GM21390 (cell line): ENCODE data around the gene RBM5.
A peak's percentile ranks its signal among the peaks of the same experiment; 100 is the strongest.
"Not testable (repeated sequence)": the region's sequence is repeated elsewhere in the genome, so short reads cannot be mapped to it uniquely, and the experiment has no call there.

Experiments
- ATAC-seq: cut with Tn5 transposase; IDR thresholded peaks from one replicate; pipeline ENCODE4 v1.9.1; 2021; ENCODE audit not compliant: unreplicated experiment

RBM5 gene

DNA sequence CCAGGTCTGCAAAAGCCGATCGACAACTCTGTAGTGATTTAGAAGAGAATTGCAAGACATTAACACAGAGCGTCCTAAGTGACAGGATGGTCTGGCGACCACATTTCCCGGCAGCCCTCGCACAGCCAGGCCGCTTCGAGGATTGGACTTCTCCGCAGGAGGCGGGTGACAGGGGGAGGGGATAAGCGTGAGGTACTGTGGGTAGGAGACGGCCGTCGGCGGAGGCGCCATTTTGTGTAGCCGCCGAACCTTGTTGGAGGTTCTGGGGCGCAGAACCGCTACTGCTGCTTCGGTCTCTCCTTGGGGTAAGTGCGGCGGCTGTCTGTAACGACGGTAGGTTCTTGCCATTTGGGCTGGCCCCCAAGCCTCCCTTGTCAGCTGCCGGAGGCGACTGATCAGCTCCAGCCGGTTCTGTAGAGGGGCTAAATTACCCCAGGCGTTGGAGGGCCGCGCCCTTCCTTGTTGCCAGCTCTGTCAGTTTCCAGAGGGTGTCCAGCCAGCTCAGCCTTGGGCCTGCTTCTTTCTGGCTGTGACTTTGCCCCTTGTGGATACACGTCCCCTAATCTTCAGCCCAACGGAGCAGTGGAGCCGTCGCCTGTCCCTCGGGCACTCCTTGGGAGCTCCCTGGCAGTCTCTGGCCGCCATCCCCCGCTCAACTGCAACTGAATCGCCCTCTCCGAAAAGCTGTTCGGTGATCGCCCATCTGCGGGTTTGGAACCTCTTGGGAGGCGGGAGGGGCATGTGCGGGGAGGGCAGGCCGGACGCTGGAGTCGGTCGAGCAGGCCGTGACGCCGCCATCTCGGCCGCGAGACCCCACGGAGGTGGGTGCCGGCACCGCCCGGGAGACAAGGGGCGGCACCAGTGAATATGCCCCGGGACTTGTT, at the start of gene RBM5:
TSS of gene RBM5 (plus strand) at position 195 of the 884 bp plus-strand sequence. CDS start 1,516 bp downstream, outside the sequence.
- peak; percentile 92 for ATAC-seq

DNA sequence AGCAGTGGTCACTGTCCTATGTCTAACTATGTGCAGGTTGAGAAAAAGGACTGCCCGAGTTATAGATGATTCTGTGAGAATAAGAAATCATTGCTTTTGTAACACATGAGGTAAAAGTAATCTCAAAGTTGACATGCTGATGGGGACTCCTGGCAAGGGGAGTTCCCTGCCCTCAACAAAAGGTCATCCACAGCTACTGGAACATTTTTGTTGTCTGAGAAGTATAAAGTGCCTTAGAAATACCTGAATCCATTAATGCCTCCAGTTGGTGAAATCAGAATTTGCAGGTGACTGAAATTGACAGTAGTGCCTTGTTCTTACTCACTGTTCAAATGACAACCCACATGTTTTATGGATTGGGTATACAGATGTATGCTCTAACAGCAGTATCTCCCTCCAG, 43.7 kb upstream of the RBM5 start:
- ATAC-seq: no peak

DNA sequence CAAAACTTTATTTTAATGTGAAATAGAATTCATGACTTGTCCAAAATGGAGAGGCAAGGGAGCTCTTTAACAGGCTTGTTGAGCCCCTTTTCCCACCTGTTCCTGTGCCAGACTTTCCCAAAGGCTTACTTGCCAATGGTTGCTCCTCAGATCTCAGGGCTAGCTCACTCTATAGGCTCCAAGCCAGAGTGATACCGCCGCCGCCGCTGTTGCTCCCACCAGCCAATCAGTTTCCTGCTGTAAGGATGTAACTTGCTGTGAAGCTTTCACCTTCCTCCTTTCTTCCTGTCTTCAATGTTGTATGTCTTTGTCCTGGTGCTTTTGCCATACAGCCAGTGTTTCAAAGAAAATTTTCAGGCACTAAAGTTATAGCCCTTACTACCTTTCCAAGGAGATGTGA, 41.3 kb upstream of the RBM5 start:
- no peak for ATAC-seq

DNA sequence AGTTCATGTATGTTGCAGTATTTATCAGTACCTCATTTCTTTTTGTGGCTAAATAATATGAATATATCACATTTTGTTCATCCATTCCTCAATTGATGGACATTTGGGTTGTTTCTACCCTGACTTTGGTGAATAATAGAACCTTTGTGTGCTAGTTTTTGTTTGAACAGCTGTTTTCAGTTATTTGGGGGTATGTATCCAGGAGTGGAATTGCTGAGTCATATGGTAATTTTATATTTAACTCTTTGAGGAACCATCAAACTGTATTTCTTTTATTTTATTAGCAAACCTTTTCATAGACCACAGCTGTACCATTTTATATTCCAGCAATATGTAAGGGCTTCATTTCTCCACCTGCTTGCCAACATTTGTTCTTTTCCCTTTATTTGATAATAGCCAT, 38.4 kb upstream of the RBM5 start:
- no peak for ATAC-seq

DNA sequence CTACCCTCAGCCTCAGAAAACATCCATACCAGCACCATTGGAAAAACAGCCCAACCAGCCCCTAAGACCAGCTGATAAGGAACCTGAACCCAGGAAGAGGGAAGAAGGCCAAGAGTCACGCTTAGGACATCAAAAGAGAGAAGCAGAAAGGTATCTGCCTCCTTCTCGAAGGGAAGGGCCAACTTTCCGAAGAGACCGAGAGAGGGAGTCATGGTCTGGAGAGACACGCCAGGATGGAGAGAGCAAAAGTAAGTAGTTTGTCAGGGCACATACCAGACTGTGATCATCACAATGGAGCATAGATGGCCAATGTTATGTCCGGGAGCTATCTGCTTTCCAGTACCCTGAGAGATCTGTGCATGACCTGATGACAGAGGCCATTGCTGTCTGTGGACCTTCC, 31.0 kb upstream of the RBM5 start:
- no peak for ATAC-seq

DNA sequence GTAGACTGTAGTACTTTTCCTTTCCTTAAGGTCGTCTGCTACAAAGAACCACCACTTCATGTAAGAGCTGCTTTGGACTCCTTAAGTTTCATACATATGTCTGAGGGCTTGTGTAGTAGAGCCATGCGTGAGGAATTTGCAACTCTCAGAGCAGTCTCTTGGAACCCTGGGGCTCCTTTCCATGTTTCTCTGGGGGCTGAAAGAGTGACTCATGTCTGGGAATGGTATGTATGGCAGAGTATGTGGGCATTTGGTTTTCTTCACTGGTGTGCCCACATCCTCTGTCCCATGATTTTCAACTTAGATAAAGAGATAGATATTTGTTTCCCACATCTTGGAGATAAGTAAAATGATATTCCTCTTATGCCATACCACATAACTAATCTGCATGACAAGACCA, 20.6 kb upstream of the RBM5 start:
- ATAC-seq: no peak

DNA sequence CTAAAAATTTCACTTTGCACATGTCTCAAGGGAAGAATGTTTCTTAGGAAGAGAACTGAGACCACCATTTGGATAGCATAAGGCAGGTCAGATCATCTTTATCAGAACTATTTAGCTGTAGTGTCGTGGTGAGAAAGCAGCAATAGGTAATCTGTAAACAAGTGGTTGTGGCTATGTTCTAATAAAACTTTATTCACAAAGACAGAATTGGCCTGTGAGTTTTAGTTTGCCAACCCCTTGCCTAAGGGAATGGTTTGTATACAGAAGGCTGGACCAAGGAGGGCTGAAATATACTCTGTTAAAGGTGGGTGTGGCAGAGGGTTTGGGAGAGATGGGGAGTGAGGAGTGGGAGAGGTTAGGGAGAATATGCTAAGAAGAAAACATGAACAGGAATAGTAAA, 10.6 kb upstream of the RBM5 start:
- no peak for ATAC-seq

DNA sequence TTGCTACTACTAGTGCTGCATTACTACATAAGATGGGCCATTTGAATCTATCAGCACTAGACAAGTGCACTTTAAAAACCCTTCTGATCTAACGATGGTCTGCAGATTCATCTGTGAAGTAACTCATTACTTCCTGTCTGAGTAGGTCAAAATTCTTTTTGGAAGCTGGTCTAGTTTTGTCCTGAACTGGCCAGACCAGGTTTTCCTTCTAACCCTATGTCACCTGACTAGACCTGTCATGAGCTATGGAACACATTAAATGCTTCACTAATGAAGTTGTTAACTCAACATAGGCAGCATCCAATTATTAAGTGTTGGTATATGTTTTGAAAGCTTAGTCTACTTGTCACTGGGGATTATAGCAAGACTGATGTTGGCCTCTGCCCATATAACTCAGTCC, 10.1 kb upstream of the RBM5 start:
- no peak for ATAC-seq

DNA sequence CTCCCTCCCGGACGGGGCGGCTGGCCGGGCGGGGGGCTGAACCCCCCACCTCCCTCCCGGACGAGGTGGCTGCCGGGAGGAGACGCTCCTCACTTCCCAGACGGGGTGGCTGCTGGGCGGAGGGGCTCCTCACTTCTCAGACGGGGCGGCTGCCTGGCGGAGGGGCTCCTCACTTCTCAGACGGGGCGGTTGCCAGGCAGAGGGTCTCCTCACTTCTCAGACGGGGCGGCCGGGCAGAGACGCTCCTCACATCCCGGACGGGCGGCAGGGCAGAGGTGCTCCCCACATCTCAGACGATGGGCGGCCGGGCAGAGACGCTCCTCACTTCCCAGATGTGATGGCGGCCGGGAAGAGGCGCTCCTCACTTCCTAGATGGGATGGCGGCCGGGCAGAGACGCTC, 3.8 kb upstream of the RBM5 start:
- not testable (repeated sequence) for ATAC-seq

DNA sequence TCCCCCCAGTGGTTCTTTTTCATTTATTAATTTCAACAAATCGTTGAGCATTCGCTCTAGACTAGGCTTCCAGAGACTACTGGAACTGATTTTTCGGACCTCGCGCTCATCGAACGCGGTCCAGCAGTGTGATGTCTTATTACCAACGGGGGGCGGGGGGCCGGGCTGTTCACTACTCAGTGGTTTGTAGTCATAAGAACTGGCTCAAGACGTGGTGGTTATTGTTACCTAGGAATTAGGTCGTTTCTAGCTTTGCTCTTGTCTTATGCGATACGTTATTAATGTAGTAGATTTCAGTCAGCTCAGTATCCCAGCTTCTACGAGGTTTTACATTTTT, 858 bp downstream of the RBM5 start:
- no peak for ATAC-seq

DNA sequence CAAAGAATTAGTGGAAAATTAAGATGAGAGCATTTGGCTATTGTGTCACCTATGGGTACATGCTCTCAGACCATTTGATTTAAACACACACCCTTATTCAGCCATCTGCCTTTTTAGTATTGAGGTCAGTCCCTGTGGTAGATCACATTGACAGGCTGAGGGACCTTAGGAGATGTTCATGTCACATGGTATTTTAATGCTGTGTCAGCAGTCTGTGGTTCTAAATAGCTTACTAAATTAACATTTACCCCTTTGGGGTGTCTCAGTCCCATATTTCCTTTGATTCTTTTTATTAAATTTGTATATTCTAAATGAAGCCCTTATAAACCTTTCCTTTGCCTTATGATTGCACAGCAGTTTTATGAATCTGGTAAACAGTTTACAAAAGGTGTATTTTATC, 2.3 kb downstream of the RBM5 start:
- no peak for ATAC-seq

DNA sequence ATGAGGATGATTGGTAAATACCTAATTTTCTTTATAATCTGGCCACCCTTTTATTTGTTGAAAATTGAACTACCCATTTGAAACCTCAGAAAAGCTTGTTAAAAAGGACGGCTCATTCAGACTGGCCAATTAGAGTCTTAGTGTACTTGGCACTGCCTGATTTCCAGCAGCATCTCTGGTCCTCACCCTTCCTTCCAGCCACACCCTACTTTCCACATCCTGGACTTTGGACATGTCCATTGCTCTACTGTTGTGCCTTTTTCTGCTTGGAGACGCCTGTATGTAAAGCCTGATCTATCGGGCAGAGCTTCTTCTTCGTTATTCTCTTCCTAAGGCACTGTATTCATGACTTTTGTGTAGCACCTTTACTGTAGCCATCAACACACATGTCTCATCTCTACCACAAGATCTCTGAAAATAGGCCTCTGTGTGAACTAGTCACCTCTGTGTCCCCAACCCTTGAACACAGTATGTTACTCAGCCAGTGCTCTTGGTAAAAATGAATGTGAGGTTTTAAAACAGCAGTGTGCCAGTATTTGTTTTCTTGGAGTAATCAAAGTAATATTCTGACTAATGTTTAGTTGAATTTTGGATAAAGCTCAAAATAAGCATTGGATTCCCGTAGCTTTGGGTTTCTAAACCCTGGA, 6.8 kb downstream of the RBM5 start:
- no peak for ATAC-seq

DNA sequence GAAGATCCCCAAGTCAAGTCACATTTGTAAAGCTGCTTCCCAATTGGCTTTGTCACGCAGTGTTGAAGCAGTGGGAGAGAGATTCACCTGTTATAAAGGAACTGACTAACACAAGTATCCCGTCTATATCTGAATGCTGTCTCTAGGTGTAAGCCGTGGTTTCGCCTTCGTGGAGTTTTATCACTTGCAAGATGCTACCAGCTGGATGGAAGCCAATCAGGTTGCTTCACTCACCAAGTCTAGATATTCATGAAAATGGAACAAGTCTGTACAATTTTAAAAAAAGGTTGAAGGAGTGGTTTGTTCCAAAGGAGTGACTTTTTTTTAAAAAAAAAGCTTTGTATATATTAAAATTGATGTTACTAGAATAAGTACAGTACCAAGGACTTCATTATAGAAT, 11.7 kb downstream of the RBM5 start:
- no peak for ATAC-seq

DNA sequence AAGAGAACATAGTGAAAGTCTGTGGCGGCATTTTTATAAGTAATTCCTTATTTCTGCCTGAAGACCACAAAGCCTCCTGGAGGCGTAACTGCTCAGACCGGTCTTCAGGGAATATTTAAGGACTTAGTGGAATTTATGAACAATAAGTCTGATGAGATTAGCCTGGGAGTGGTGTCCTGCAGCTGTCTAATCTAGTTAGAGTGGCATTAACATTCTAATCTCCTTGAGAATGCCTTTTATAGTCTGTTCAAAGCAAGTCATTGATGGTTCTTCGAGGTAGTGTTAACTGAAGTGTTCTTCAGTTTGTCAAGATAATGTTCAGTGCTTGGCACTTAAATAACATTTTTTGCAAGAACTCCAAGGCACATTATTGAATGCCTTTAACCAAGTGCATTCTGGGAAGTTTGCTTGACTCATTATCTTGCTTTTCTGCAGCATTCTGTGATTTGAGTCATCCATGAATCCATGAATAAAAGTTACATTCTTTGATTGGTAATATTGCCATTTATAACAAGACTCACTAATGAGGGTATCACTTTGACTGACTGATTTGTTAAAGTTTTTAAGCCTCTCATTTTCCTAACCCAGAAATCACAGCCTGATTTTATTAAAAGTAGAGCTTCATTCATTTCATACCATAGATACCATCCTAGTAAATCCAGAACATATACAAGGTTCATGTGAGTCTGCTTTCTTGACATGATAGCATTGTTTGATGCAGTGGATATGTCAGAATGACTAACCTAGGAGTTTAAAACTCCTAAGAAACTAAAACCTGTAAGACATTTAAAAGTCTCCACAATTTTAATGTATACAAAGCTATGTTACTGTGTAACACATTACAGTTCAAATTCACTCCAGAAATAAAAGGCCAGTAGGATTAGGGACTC, 12.5 kb downstream of the RBM5 start:
- no peak for ATAC-seq

DNA sequence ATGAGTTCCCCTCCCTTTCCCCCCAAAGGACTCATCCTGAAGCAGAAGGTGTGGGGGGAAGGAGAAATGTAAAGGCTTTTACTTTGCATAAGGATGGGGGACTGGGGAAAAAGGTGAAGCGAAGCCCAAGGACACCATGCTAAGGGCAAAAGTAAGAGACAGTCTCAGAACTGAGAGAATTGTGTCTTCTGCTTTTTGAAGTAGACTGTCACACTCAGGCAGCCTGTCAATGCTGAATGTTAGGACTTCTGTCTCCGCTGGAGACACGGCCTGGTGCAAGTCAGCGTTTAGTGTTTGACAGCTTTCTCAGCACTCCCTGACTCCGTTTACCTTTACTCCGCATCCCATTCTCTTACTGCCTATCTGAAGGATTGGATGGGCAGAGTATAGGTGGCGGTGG, 13.8 kb downstream of the RBM5 start:
- no peak for ATAC-seq

DNA sequence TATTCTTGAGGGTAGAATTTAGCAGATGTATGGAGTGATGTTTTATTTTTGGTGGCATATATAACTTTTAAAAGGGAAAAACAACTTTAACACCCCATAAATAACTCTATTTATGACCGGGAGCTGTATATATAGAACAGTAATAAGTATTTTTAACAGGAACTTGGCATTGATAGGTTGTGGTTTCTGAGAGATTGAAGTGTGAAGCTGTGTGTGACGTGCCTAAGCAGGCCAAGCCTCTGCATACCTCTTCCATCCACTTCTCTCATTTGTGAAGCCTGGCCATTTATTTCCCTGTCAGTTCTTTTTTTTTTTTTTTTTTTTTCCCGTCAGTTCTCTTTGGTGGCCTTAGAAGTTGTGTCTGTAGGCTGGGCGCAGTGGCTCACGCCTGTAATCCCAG, 23.0 kb downstream of the RBM5 start:
- no peak for ATAC-seq

DNA sequence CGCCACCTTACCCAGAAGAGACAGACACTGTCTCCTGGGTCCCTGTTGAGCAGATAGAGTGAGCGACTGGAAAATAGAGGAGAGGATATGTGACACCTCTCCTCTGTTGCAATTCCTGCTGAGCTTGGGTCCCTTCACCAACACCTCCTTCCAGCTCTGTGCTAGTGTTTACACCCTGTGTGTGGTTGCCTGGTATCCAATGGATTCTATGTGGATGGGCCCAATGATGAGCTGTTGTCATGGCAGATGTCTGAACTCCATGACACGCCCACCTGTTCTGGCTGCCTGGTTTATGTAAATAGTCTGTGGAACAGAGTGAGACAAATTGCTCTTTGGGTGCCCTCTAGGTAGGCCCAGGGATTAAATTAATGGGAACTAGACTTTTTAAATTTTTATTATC, 23.7 kb downstream of the RBM5 start:
- no peak for ATAC-seq

DNA sequence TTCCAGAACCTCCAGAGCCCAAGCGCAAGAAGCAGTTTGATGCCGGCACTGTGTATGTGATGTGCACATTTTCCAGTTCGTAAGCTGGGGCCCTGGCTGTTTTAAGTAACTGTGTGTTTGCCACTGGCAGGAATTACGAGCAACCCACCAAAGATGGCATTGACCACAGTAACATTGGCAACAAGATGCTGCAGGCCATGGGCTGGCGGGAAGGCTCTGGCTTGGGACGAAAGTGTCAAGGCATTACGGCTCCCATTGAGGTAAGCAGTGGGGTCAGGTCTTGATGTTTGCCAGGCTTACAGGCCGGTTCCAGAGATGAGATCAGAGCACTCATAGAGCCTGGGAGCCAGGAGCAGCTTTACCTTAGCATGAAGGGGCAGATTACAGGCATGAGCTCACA, 28.4 kb downstream of the RBM5 start:
- ATAC-seq: no peak

DNA sequence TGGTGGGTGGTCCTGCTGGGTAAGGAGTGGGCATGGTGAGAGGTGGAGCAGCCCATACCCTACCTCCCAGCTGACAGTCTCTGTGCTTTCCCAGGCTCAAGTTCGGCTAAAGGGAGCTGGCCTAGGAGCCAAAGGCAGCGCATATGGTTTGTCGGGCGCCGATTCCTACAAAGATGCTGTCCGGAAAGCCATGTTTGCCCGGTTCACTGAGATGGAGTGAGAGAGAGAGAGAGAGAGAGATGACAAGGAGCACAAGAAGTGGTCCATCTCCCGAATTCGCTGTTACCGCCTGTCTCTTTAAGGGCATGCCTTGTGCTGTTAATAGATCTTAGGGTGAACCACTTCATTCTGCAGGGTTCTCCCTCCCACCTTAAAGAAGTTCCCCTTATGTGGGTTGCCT, 29.5 kb downstream of the RBM5 start:
- ATAC-seq: no peak

DNA sequence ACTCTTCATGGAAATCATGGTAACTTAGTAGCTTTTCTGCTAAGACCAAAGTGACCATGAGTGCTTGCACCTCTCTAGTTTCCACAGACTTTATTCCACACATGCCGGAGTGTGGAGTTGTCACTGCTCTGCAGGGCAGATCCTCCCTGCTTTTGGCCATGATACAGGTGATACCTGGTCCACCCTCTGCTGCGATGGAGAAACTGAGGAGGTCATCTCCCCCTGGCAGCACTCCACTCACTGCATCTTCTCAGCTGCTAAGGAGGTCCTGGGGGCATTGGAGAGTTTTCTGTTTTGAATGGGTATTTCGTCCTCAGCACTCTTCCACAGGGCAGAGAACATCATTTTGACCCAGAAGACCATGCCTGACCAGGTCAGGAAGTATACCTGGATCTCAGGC, 31.1 kb downstream of the RBM5 start:
- ATAC-seq: no peak

DNA sequence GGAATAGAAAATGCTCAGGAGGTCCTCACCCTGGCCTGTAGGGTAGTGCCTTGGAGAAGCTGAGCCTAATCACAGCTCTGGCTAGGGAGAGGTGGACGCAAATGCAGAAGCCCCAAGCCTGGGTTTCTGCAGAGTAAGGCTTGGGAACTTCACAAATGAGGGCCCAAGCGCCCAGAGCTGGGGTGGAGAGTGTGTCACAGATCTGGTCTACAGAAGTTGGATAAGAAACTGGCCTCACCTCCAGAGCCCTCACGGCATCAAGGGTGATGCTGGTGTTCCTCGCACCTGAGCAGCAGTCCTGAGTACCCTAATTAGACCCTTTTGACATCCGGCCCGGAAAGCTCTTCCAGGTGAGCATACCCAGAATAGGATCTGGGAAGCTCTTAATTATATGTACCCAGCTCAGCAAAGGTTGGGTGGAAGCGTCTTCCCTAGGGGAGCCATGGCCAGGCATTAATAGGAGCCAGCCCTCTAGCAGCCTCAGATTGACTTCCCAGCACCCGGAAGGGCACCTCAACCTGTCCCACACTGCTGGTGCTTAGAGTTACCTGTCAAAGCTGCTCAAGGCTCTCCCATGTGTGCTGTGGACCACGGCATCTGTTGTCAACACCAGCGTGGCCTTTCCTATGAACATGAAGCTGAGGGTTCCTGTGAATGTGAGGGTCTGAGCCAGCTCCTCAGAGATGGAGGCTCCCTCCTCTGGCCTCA, 31.8 kb downstream of the RBM5 start:
- no peak for ATAC-seq
